Liver (tissue), 4 donors: ENCODE measurements around the gene SCUBE3. TPM values are rescaled to one million over a fixed set of nuclear protein-coding genes. Genes with fewer than 3 reads are reported as not detected.

Source experiments
- polyA plus RNA-seq, 2 donors: library from polyadenylated mRNA; stranded (reverse) in 1 of 2; unstranded in 1 of 2; fragments of 200-250 nt in 1 of 2; fragments of >200 nt in 1 of 2; fragmentation: Nextera tagmentation in 1 of 2; extraction: Ambion mirVana in 1 of 2; gene quantifications; one replicate each; pipeline versions ENCODE4 v1.2.1 to v1.2.3, GENCODE V29; 2013 to 2015
- total RNA-seq, 2 donors: library from RNA; depleted of rRNA; stranded (reverse); fragments of >200 nt; gene quantifications; one replicate each; pipeline ENCODE4 v1.2.3, GENCODE V29; 2014
- donor health status: healthy.
- donor health status: healthy.
- donor health status: healthy.

SCUBE3 gene
- total and polyA plus RNA-seq, 4 donors: 0.03 to 0.09 (median 0.07) TPM

Other genes starting within 250 kb of the SCUBE3 start
- gene TCP11, start 72.6 kb upstream of the SCUBE3 start, total RNA-seq: under 1 TPM in 1 of 2 donors, not detected in 1; 0.19 TPM
- gene TCP11, start 72.6 kb upstream of the SCUBE3 start, polyA plus RNA-seq: under 1 TPM in 1 of 2 donors, not detected in 1; 0.05 TPM
- 10 to 100 TPM; 10.6 to 18.4 TPM for gene ZNF76, start 45.8 kb downstream of the SCUBE3 start, total RNA-seq
- 10 to 100 TPM; 11.5 to 13.3 TPM for gene ZNF76, start 45.8 kb downstream of the SCUBE3 start, polyA plus RNA-seq
- gene DEF6, start 83.9 kb downstream of the SCUBE3 start, total RNA-seq: 1 to 10 TPM; 3.3 to 6.3 TPM
- gene DEF6, start 83.9 kb downstream of the SCUBE3 start, polyA plus RNA-seq: 1 to 10 TPM; 1.0 to 1.6 TPM
- 1 to 10 TPM; 2.1 to 7.3 TPM for gene PPARD, start 128.6 kb downstream of the SCUBE3 start, total RNA-seq
- gene PPARD, start 128.6 kb downstream of the SCUBE3 start, polyA plus RNA-seq: 1 to 10 TPM; 2.8 to 7.8 TPM
- gene FANCE, start 238.4 kb downstream of the SCUBE3 start, total RNA-seq: 1 to 10 TPM in 1 of 2 donors, under 1 TPM in 1; 0.84 to 4.2 TPM
- under 1 TPM; 0.11 to 0.74 TPM for gene FANCE, start 238.4 kb downstream of the SCUBE3 start, polyA plus RNA-seq